HG02885 (cell line): Measurements from ENCODE around the gene RDX.
A peak's percentile ranks its signal among the peaks of the same experiment; 100 is the strongest.
"Not testable (repeated sequence)": the region's sequence is repeated elsewhere in the genome, so short reads cannot be mapped to it uniquely, and the experiment has no call there.

Source experiments
- ATAC-seq: cut with Tn5 transposase; IDR thresholded peaks from one replicate; pipeline ENCODE4 v1.9.1; 2021; ENCODE audit warnings: mild to moderate bottlenecking; ENCODE audit not compliant: unreplicated experiment, poor library complexity

RDX gene

DNA sequence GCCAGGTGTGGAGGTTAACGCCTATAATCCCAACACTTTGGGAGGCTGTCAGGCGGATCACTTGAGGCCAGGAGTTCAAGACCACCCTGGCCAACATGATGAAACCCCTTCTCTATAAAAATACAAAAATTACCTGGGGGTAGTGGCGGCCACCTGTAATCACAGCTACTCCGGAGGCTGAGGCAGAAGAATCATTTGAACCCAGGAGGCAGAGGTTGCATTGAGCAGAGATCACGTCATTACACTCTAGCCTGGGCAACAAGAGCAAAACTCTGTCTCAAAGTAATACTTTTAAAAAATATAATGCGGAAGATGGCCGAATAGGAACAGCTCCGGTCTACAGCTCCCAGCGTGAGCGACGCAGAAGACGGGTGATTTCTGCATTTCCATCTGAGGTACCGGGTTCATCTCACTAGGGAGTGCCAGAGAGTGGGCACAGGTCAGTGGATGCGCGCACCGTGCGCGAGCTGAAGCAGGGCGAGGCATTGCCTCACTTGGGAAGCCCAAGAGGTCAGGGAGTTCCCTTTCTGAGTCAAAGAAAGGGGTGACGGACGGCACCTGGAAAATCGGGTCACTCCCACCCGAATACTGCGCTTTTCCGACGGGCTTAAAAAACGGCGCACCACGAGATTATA, 87.6 kb downstream of the RDX start:
- ATAC-seq: not testable (repeated sequence)

DNA sequence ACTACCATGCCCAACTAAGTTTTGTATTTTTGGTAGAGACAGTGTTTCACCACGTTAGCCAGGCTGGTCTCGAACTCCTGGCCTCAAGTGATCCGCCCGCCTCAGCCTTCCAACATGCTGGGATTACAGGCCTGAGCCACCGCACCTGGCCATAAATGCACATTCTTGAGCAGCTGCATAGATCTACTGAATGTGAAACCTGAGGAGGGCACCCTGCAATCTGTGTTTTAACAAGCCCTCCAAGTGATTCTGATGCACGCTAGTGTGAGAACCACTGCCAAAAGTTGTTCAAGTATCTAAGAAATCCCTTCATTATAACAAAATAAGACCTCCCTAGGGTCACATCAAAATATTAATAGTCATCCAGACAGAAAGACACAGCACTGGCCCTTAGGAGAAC, 89.3 kb downstream of the RDX start:
- no peak for ATAC-seq

DNA sequence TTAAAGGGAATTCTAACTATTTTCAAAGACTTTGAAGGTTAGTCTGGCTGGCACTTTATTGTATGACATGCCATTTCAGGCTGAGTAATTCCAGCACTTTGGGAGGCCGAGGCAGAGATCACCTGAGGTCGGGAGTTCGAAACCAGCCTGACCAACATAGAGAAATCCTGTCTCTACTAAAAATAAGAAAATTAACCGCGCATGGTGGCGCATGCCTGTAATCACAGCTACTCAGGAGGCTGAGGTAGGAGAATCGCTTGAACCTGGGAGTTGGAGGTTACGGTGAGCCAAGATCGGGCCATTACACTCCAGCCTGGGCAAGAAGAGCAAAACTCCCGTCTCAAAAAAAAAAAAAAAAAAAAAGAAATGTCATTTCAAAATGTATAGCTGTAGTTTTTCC, 95.6 kb downstream of the RDX start:
- no peak for ATAC-seq

DNA sequence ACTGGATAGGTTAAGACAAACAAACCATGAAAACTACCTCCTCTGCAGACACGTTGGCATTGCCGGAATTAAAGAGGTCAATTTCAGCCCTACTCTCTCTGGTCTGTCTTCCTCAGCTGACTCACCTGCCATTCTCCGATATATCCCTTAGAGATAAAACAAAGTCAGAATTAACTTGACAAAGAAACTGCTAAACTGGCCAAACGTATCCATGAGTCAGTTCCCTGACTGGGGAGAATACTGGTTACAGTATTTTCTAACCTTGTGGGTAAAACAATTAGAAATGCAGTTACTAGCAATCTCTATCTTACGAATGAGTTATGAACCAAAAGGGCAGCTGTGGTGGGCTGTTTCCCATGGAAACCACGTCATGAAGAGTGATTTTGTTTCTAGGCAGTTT, 96.2 kb downstream of the RDX start:
- no peak for ATAC-seq

DNA sequence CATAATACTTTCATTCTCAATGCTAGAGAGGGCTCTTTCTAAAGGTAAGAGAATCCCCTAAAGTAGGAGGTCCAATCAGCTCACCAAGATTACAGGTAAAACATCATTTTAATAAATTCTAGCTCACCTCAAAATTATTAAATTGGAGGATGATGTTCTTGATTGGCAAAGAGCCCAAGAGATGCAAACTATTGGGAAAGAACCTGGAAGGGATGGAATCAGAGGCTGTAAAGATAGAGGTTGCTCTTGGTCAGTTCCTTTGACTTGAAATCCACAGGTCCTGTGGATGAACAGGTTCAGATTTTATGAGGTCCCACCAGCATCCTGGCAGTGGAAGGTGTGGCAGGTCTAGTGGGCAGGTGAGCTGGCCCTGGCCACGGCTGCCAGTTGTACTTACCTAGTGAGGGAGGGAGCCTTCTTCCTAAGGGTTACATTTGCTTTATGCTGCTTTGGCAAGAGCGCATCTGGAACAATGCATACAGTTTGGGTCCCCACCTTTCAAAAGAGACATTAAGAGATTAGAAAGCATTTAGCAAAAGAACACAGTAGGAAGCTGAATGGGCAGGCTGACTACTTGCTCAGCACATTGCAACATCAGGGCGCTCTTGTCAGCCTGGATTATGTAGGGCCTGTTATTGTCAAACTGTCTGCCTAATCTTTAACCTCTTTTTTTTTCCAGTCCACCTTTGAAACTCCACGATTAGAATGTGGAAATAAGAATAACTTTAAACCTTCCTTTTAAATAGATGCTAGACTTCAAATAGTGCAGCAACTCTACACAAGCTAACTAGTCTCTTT, 97.0 kb downstream of the RDX start:
- ATAC-seq: no peak

DNA sequence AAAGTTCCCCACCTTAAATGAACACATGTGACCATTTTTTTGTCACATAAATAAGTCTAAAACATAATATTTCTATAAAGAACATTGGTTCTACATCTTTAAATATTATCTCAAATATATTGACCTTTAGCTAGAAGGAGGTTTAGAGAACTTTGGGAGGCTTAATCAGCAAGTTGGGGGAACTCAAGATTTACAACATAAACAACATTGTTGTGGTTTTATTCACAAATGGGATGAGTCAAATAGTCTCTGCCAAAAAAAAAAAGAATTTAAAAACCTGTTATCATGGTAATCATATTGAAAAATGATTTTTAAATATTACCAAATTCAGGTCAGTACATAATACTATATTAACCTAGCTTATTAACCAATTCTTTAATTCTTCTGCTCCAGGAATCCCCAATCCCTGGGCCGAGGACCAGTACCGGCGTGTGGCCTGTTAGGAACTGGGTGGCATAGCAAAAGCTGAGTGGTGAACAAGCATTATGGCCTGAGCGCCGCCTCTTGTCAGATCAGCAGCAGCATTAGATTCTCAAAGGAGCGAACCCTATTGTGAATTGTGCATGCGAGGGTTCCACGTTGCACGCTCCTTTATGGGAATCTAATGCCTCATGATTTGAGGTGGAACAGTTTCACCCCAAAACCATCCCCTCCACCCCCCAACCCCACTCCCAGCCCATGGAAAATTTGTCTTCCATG, 98.2 kb downstream of the RDX start:
- ATAC-seq: no peak

DNA sequence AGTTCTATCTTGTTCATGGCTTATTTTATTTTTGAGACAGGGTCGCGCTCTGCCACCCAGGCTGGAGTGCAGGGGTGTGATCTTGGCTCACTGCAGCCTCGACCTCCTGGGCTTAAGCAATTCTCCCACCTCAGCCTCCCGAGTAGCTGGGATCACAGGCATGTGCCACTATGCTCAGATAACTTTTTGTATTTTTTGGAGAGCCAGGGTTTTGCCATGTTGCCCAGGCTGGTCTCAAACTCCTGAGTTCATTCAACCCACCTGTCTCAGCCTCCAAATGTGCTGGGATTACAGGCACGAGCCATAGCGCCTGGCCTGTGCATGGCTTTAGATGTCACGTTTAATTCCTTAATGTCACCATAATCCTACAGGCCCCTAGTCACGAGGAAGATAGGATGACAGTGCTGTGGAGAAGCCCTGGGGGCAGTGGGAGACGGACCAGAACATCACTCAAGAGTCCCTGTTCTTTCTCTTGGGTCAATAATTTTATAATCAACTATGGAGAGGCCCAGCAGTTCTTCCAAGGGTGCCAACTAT, 99.5 kb downstream of the RDX start:
- ATAC-seq: no peak

DNA sequence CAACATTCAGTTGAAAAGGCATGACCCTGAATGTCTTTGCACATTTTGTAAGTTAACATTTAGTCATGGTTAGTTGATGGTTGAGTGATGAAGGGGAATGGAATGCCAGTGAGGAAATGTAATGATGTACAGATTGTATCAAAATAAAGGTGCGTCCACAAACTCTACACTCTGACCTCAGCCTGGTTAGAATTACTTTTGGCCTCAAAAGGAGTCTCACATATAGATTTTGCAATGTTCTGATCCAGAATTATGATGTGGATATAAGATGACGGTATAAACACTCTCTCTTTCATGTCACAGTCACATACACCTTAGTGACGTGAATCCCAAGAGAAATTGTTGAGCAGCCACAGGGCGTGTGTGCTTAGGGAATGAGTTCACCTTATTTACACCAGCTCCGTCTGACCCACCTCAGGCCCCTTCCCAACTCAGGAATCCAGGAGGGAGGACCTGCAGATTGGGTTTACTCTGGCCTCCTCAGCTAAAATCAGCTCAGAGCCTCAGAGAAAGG, 100.1 kb downstream of the RDX start:
- no peak for ATAC-seq

DNA sequence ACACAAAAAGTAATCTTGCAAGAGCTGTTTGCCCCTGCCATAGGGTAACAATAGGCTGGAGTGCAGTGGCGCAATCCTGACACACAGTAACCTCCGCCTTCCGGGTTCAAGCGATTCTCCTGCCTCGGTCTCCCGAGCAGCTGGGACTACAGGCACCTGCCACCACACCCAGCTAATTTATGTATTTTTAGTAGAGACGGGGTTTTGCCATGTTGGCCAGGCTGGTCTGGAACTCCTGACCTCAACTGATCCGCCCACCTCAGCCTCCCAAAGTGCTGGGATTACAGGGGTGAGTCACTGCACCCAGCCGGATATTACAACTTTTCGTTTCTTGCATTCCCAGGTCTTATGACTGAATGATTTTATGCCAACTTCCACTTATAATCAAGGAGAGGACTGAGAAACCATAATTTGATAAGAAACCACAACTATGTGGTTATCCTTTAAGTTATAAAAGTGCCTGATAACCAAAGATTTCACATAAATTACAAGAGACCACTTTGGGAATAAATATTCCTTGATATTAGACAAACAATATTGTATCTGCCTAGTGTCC, 102.1 kb downstream of the RDX start:
- not testable (repeated sequence) for ATAC-seq

DNA sequence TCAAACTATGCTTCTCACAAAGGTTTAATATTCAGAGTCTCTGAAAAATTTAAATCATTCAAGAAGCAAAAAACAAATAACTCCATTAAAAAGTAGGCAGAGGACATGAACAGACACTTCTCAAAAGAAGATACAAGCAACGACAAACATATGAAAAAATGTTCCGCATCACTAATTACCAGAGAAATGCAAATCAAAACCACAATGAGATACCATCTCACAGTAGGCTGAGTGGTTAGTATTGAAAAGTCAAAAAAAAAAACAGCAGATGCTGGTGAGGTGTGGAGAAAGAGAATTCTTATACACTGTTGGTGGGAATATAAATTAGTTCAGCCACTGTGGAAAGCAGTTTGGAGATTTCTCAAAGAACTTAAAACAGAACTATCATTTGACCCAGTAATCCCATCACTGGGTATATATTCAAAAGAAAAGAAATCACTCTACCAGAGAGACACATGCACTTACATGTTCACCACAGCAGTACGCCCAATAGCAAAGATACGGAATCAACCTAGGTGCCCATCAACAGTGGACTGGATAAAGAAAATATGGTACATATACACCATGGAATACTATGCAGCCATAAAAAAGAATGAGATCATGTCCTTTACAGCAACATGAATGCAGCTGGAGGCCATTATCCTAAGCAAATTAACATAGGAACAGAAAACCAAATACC, 103.7 kb downstream of the RDX start:
- ATAC-seq: peak; percentile 76

DNA sequence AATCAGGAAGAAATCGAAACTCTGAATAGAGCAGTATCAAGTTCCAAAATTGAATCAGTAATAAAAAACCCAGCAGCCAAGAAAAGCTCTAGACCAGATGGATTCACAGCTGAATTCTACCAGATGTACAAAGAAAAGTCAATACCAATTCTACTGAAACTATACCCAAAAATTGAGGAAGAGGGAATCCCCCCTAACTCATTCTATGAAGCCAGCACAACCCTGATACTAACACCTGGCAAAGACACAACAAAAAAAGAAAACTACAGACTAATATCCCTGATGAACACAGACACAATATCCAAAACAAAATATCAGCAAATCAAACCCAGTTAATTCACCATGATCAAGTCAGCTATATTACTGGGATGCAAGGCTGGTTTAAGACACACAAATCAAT, 105.5 kb downstream of the RDX start:
- no peak for ATAC-seq

DNA sequence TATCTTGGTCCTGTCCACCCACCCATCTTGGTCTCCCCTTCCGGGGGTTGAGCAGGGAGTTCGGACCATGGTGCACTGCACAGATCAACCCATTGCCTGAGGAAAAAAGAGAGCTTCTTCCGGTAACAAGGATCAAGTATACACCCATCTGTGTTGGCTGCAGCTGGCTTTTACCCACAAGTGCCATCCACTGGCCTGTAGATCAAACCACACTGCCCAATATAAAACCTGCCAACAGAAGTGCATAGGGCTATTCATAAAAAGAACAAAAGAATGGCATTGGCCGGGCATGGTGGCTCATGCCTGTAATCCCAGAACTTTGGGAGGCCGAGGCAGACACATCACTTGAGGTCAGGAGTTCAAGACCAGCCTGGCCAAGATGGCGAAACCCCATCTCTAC, 108.7 kb downstream of the RDX start:
- no peak for ATAC-seq

DNA sequence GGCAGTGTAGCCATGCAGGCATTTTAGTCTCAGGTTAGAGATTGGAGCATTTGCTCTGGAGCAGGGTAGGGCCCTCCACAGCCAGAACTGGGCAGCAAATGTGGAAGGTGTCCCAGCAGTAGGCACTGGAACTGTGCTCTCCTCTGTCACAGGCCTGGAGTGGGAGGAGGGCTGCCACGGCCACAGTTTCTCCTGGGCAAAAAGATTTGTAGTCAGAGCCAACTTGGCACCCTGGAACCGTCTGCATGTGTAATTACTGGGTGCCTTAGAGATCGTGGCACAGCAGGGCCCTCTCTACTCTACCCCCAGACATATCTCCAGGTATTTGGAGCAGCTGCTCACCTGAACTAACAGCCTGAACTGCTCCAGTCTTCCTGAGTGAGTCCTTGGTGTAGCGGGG, 109.5 kb downstream of the RDX start:
- ATAC-seq: no peak

DNA sequence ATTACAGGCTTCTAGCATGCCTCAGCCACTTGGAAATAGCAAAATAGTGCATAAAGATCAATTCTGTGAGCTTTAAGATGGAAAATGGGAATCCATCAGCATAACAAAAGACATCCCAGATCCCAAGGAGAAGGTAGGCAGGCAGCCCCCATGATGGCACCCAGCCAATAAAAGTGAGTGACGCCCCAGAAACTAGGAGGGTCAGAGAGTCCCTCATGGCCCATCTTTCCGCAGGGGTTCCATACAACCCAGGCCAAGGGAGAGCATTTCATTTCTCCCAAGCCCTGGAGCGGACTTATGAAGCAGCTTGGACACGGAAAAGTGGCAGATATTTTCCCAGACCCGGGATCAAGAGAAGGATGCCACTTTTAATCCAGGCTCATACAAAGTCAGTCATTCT, 110.0 kb downstream of the RDX start:
- no peak for ATAC-seq

DNA sequence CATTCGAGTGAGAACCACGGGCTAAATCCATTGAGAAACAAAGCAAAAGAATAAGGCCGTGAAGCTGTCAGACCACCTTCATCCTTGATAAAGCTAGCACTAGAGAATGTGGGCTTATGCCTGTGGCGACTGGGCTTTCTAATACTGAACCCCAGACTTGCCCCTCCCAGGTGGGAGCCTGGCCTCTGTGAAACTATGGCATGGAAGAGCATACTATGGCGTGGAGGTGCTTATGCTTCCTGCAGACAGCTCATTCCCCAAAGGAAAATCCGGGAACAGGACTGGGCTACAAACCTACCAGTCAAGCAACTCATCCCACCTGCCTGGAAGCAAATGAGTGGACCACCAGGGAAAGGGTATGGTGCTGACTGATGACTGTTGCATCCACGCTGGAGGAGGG, 110.8 kb downstream of the RDX start:
- no peak for ATAC-seq

DNA sequence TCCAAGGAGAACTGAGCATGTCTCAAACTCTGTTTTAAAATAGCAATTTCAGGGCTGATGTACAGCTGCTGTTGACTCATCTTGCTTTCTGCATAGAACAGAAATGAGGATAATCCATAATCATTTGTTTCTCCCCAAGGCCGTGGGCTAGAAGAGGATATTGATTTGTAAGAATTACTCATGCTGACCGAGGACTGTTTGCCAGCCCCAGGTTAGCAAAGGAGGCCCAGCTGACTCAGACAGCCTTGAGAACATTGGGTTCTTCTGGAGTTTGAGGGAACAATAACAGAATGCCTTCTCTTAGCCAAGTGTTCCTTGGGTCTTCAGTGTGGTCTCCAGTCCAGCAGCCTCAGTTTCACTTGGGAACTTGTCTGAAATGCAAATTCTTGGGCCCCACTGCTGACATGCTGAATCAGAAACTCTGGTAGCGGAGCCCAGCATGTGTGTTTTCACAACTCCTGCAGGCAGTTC, 111.3 kb downstream of the RDX start:
- ATAC-seq: no peak

DNA sequence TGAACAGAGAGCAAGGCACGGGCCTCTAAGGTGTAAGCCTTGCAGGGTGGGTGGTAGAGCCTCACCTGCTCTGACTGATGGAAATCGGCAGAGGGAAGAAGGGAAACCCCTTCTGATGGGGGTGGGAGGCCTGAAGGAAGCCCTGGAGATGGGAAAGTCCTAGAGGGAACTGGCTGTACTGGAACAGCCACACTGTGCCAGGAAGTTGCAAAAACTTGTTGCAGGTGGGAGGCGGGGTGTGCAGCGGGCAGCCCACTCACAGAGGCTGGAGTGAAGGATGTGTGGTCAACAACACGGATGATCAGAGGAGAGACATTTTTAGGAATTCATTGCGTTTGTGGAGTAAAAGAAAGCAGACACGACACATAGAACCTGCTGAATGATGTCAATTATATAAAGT, 112.0 kb downstream of the RDX start:
- no peak for ATAC-seq

DNA sequence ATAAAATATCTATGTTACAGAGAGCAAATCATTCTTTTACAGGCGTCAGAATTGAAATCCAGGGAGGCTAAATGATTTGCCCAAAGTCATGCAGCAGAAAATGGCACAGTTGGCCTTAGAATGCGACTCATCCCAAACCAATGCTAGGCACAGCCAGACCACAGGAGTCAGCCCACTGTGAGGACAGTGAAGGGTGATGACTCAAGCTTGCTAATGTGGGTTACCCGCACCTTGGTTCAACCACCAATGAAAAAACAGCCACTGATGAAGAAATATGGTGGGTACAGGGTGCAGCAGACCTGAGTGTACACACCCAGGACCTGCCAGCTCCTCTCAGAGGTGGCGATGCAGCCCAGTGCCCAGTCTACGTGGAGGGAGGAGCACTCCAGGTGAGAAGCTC, 113.5 kb downstream of the RDX start:
- no peak for ATAC-seq

DNA sequence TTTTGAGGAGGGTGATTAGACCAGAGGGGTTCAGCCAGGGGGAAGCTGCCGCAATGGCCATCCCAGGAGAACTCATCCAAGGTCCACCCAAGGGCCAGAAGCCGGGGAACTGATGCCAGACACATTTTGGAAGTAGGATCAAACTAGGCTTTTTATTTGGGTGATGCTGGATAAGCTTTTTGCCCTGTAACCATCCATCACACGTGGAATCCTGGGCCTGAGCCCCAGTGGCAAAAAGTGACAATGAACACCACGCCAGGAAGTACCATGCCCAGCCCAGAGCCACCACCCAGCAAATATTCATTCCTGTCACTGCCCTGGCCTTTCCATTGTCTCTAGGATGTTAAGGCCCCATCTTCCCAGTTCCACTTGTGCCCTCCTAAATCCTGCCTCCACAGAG, 117.3 kb downstream of the RDX start:
- no peak for ATAC-seq

DNA sequence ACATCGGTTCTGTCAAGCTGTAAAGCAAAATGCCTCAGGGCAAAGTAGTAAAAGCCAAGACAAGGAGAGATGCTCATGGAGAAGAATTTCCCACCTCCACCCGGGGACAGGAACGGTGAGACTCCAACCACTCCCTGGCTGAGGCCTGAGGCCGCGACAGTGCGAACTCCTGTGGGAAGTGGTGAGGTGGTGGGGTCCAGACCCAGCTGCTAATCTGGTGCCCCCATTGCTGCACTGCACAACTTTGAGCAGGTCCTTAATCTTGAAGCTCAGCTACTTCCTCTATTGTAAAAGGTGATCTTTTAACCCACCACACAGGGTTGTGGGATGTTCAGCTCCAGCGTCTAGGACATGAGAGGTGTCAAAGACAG, 119.3 kb downstream of the RDX start:
- no peak for ATAC-seq
